Mucosa of stomach (tissue), 1 donor: Measurements from ENCODE around the gene TRIM10.

ENCODE experiments used
- H3K27me3 ChIP-seq: one replicate; pipeline ENCODE4 v1.7.0; 2013; ENCODE audit warnings: mild to moderate bottlenecking, low read length; ENCODE audit not compliant: control insufficient read depth, insufficient read depth
- H3K36me3 ChIP-seq: one replicate; pipeline ENCODE4 v1.7.0; 2013; ENCODE audit warnings: low read length; ENCODE audit not compliant: control insufficient read depth, insufficient read depth
- H3K4me1 ChIP-seq: one replicate; pipeline ENCODE4 v1.7.0; 2013; ENCODE audit warnings: mild to moderate bottlenecking, low read length; ENCODE audit not compliant: control insufficient read depth, insufficient read depth
- H3K4me3 ChIP-seq: one replicate; pipeline ENCODE4 v1.7.0; 2013; ENCODE audit warnings: low read length
- H3K9ac ChIP-seq: one replicate; pipeline ENCODE4 v1.7.0; 2013; ENCODE audit warnings: mild to moderate bottlenecking, low read length, moderate library complexity
- H3K9me3 ChIP-seq: one replicate; pipeline ENCODE4 v1.7.0; 2013; ENCODE audit warnings: mild to moderate bottlenecking, low read length, moderate library complexity; ENCODE audit not compliant: control insufficient read depth
- donor health status: Pancreatic carcinoma.

TRIM10 gene

DNA sequence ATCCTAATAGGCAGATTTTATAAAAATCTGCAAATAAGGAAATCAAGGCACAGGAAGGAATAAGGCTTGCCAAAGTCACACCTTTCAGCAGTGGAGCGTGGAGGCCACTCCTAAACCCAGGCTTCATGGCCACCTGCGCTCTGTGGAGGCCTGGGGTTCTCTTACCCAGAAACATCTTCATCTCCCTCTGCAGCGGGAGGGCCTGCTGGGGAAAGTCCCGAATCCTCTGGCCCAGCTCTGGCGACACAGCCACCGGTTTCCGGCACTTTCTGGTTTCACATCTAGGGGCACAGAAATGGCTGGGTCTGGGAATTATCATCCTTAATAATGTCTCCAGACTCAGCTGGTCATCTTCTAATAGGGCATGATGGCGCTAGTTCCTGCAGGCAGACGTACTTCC, 4.2 kb downstream of the TRIM10 start:
- Histone ChIP-seq H3K9me3 (no peaks in the 10 kb centered on the region), H3K27me3 (no peaks in the 10 kb centered on the region), H3K9ac (no peak overlapping the region), H3K4me1 (peaks cover 9% of the 10 kb centered on the region), H3K36me3 (no peaks in the 10 kb centered on the region), H3K4me3 (no peak overlapping the region)

DNA sequence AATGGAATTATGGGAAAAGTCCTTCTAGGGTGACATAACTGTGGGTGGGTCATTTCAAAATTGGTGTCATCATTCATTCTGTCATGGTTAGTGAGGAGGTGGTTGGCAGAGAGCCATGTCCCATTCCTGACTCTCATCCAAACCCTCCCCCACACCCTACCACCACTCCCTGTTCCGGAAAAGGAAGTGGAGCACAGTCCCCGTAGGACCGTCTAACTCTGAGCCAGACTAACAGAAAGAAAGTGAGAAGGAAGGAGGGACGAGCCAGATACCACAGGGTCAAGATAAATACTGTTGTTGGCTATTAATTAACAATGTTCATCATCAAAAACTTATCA, 4.8 kb downstream of the TRIM10 start:
- H3K36me3 ChIP-seq: no peaks in the 10 kb centered on the region
- H3K9me3 ChIP-seq: no peaks in the 10 kb centered on the region
- H3K9ac ChIP-seq: no peak overlapping the region
- peaks cover 9% of the 10 kb centered on the region for H3K4me1 ChIP-seq
- no peaks in the 10 kb centered on the region for H3K27me3 ChIP-seq
- H3K4me3 ChIP-seq: no peak overlapping the region

GRCh38 chr6:30155520-30156261, 5.3 kb downstream of the TRIM10 start:
- Histone ChIP-seq H3K4me1 (peaks cover 9% of the 10 kb centered on the region), H3K27me3 (no peaks in the 10 kb centered on the region), H3K9ac (no peak overlapping the region), H3K9me3 (no peaks in the 10 kb centered on the region), H3K4me3 (no peak overlapping the region), H3K36me3 (no peaks in the 10 kb centered on the region)

GRCh38 chr6:30154709-30155519, 6.1 kb downstream of the TRIM10 start:
- no peaks in the 10 kb centered on the region for H3K36me3 ChIP-seq
- peaks cover 9% of the 10 kb centered on the region for H3K4me1 ChIP-seq
- no peaks in the 10 kb centered on the region for H3K9me3 ChIP-seq
- H3K27me3 ChIP-seq: no peaks in the 10 kb centered on the region
- no peak overlapping the region for H3K9ac ChIP-seq
- H3K4me3 ChIP-seq: no peak overlapping the region

- H3K4me3 ChIP-seq: no peak overlapping the region
- H3K9ac ChIP-seq: no peak overlapping the region
- no peaks in the 10 kb centered on the region for H3K36me3 ChIP-seq
- no peaks in the 10 kb centered on the region for H3K9me3 ChIP-seq
- H3K27me3 ChIP-seq: no peaks in the 10 kb centered on the region
- H3K4me1 ChIP-seq: peaks cover 9% of the 10 kb centered on the region
These were observed 7.0 kb downstream of the TRIM10 start for GRCh38 chr6:30154061-30154460.

DNA sequence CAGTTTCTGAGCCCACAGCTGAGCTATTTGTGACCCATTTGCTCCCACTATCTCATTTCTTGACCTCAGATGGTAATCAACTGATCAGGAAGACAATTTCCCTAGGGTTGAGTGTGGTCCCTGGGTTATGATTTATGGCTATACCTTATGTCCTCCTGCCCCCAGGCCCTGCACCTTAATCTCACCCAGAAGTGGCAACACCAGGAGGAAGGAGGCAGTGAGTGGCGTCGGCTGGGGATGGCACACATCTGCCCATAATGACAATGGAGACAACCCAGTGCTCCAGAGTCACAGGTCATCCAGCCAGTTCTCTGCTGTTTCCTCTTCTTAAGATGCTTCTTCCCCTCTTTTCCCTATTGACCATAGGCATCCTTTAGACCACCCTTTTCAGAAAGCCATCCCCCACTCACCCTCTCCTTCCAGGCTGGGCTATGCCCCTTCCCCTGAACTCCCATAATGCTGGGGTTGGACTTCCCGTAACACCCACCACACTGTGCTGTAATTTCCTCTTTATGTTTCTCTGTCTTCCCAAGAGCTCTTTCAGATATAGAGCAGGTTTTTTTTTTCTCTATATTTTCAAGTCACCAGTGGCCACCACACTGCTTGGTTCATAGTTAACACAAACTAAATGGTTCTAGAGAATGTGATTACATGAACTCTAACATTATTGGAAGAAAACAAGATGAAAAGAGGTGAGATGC, 8.0 kb downstream of the TRIM10 start:
- Histone ChIP-seq H3K9me3 (no peaks in the 10 kb centered on the region), H3K36me3 (no peaks in the 10 kb centered on the region), H3K27me3 (peaks cover 3% of the 10 kb centered on the region), H3K4me3 (no peak overlapping the region), H3K4me1 (peaks cover 9% of the 10 kb centered on the region), H3K9ac (no peak overlapping the region)

DNA sequence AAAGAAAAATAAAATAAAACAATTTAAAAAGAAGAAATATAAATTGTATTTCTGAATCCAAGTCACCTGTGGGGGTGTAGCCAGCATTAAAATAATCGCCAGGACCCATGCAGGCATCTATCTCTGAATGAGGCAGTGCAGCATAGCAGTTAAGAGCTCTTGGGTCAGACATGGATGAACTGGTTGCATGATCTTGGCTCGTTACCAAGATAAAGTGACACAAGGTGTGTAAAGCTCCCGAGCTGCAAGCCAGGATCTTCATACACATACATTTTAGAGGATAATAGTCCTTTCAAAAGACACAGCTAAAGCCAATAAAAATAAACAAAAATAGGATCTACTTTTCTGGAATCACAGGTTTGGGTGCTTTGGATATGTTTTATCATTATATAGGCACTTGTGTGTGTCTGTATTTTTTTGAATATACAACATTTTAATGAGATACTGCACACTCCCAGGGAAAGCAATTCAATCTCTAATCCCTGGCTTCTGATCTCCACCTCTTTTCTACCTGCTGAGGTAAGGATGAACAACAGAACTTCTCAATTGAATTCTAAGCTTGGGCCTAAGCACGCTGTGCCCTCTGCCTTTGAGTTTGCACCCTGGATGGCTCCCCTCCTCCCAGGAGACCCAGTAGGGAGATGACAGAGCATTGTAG, 8.9 kb downstream of the TRIM10 start:
- Histone ChIP-seq H3K9me3 (no peaks in the 10 kb centered on the region), H3K4me3 (no peak overlapping the region), H3K4me1 (peaks cover 9% of the 10 kb centered on the region), H3K36me3 (no peaks in the 10 kb centered on the region), H3K27me3 (peaks cover 4% of the 10 kb centered on the region), H3K9ac (no peak overlapping the region)

- H3K9me3 ChIP-seq: no peaks in the 10 kb centered on the region
- peaks cover 9% of the 10 kb centered on the region for H3K4me1 ChIP-seq
- peaks cover 4% of the 10 kb centered on the region for H3K27me3 ChIP-seq
- H3K4me3 ChIP-seq: no peak overlapping the region
- no peaks in the 10 kb centered on the region for H3K36me3 ChIP-seq
- no peak overlapping the region for H3K9ac ChIP-seq
These were observed 9.4 kb downstream of the TRIM10 start for GRCh38 chr6:30151580-30151979.

- H3K9ac ChIP-seq: no peak overlapping the region
- H3K9me3 ChIP-seq: no peaks in the 10 kb centered on the region
- H3K4me3 ChIP-seq: no peak overlapping the region
- peaks cover 4% of the 10 kb centered on the region for H3K4me1 ChIP-seq
- no peaks in the 10 kb centered on the region for H3K36me3 ChIP-seq
- peaks cover 4% of the 10 kb centered on the region for H3K27me3 ChIP-seq
These were observed 10.2 kb downstream of the TRIM10 start for GRCh38 chr6:30150671-30151395.

- Histone ChIP-seq H3K4me1 (no peaks in the 10 kb centered on the region), H3K9me3 (no peaks in the 10 kb centered on the region), H3K9ac (no peak overlapping the region), H3K4me3 (no peak overlapping the region), H3K36me3 (no peaks in the 10 kb centered on the region), H3K27me3 (peaks cover 8% of the 10 kb centered on the region)
These were observed 11.0 kb downstream of the TRIM10 start for GRCh38 chr6:30149858-30150550.

GRCh38 chr6:30149234-30149633, 11.8 kb downstream of the TRIM10 start:
- Histone ChIP-seq H3K27me3 (peaks cover 9% of the 10 kb centered on the region), H3K9me3 (no peaks in the 10 kb centered on the region), H3K9ac (no peak overlapping the region), H3K4me3 (no peak overlapping the region), H3K4me1 (peaks cover 2% of the 10 kb centered on the region), H3K36me3 (no peaks in the 10 kb centered on the region)
